Measurements from ENCODE around the gene MUCL3. TPM values are rescaled to one million over a fixed set of nuclear protein-coding genes. Genes with fewer than 3 reads are reported as not detected.

MUCL3 gene
- total RNA-seq, 1 experiment from 2014 or later, result not detected

GRCh38 chr6:30988209-30988825, 47.5 kb downstream of the MUCL3 start:
- no peak for TF ChIP-seq EZH2 (IDR thresholded peaks at IDR 0.05; ENCODE audit: borderline replicate concordance, low read depth, low read length, poor library complexity, severe bottlenecking)
- no peak for TF ChIP-seq CTCF (conservative IDR thresholded peaks at IDR 0.05; ENCODE audit: low read depth, low read length)
- CTCF ChIA-PET, result no interaction called here
- POLR2A ChIA-PET (ENCODE audit: low non-redundant PET), result no interaction called here

GRCh38 chr6:30990422-30991086, 49.8 kb downstream of the MUCL3 start:
- BruUV-seq (replicated peaks), result no TSS peak
- H3K27ac ChIP-seq (ENCODE audit: low read depth, low read length, poor library complexity, severe bottlenecking), result no peak overlapping the region
- no peaks in the 10 kb centered on the region for H3K27me3 ChIP-seq (replicated peaks; ENCODE audit: insufficient read depth, low read depth, low read length, poor library complexity)
- intact Hi-C loops (cut with micrococcal nuclease; ENCODE audit: unreplicated experiment), result no loop called here
- no peaks in the 10 kb centered on the region for H3K9me3 ChIP-seq (ENCODE audit: low read depth, low read length, poor library complexity, severe bottlenecking)
- H3K4me3 ChIP-seq (ENCODE audit: low read depth, low read length, poor library complexity, severe bottlenecking), result no peak overlapping the region
- H3K4me1 ChIP-seq (ENCODE audit: insufficient read depth, low read length, poor library complexity, severe bottlenecking), result no peaks in the 10 kb centered on the region
- ChIA-PET CTCF (no interaction called here), POLR2A (ENCODE audit: low non-redundant PET) (no interaction called here)
- H3K36me3 ChIP-seq (ENCODE audit: insufficient read depth, low read length, poor library complexity, severe bottlenecking), result no peaks in the 10 kb centered on the region
- TF ChIP-seq EZH2 (IDR thresholded peaks at IDR 0.05; ENCODE audit: borderline replicate concordance, low read depth, low read length, poor library complexity, severe bottlenecking) (no peak), CTCF (conservative IDR thresholded peaks at IDR 0.05; ENCODE audit: low read depth, low read length) (no peak)
- DNase-seq (ENCODE audit: low spot score), result no peak

More at GRCh38 chr6:30988209-30988825, 47.5 kb downstream of the MUCL3 start:
- H3K9me3 ChIP-seq (ENCODE audit: low read depth, low read length, poor library complexity, severe bottlenecking), result no peaks in the 10 kb centered on the region
- H3K27me3 ChIP-seq (replicated peaks; ENCODE audit: insufficient read depth, low read depth, low read length, poor library complexity), result no peaks in the 10 kb centered on the region
- H3K4me3 ChIP-seq (ENCODE audit: low read depth, low read length, poor library complexity, severe bottlenecking), result no peak overlapping the region
- no peak overlapping the region for H3K27ac ChIP-seq (ENCODE audit: low read depth, low read length, poor library complexity, severe bottlenecking)
- DNase-seq (ENCODE audit: low spot score), result no peak
- H3K36me3 ChIP-seq (ENCODE audit: insufficient read depth, low read length, poor library complexity, severe bottlenecking), result no peaks in the 10 kb centered on the region
- intact Hi-C loops (cut with micrococcal nuclease; ENCODE audit: unreplicated experiment), result no loop called here
- no peaks in the 10 kb centered on the region for H3K4me1 ChIP-seq (ENCODE audit: insufficient read depth, low read length, poor library complexity, severe bottlenecking)
- no TSS peak for BruUV-seq (replicated peaks)

- BruUV-seq (replicated peaks), result no TSS peak
- Histone ChIP-seq H3K4me1 (ENCODE audit: insufficient read depth, low read length, poor library complexity, severe bottlenecking) (no peaks in the 10 kb centered on the region), H3K27ac (ENCODE audit: low read depth, low read length, poor library complexity, severe bottlenecking) (no peak overlapping the region), H3K27me3 (replicated peaks; ENCODE audit: insufficient read depth, low read depth, low read length, poor library complexity) (no peaks in the 10 kb centered on the region), H3K36me3 (ENCODE audit: insufficient read depth, low read length, poor library complexity, severe bottlenecking) (no peaks in the 10 kb centered on the region), H3K9me3 (ENCODE audit: low read depth, low read length, poor library complexity, severe bottlenecking) (no peaks in the 10 kb centered on the region), H3K4me3 (ENCODE audit: low read depth, low read length, poor library complexity, severe bottlenecking) (no peak overlapping the region)
- ChIA-PET POLR2A (ENCODE audit: low non-redundant PET) (interaction anchor here (0.6 kb wide), 2 partner anchors 9 to 82 kb away, joined by 5 read pairs; no protein-coding TSS in a partner anchor), CTCF (no interaction called here)
- TF ChIP-seq CTCF (conservative IDR thresholded peaks at IDR 0.05; ENCODE audit: low read depth, low read length), result no peak
- TF ChIP-seq EZH2 (IDR thresholded peaks at IDR 0.05; ENCODE audit: borderline replicate concordance, low read depth, low read length, poor library complexity, severe bottlenecking), result no peak
- intact Hi-C loops (cut with micrococcal nuclease; ENCODE audit: unreplicated experiment), result no loop called here
- no peak for DNase-seq (ENCODE audit: low spot score)
Observed at GRCh38 chr6:30991891-30992290, 51.1 kb downstream of the MUCL3 start.
